Lower leg skin (tissue), 3 donors: ENCODE data around the gene DRD4.

ENCODE experiments used
- CTCF ChIP-seq, 3 donors: fragments of 450-650 bp; IDR thresholded peaks; one replicate each; pipeline ENCODE4 v1.5.1; 2016; ENCODE audit warnings: antibody characterized with exemption in 3 of 3, mild to moderate bottlenecking in 3 of 3, moderate library complexity in 2 of 3
- POLR2A ChIP-seq, 2 donors: fragments of 450-650 bp; IDR thresholded peaks; one replicate each; pipeline ENCODE4 v1.6.1; 2016 to 2017; ENCODE audit warnings: antibody characterized with exemption in 2 of 2, mild to moderate bottlenecking in 1 of 2, moderate library complexity in 1 of 2

DNA sequence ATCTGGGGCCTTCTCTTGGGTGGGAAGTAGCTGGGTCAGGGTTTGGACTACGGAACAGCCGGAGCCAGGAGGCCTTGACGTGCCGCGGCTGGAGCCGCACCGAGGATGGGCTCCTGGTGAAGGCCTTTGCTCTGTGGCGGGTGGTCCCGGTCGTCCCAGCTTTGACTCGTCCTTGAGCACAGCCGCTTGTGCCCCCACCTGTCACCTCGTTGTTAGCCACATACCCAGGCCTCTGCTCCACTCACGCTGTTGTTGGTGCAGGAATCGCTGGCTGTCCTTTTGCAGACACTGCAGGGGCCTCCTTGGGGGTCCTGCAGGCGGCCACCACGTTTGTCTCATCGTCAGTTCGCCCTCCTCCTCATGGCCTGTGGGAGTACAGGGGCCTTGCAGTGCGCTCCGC, 43.7 kb upstream of the DRD4 start:
- no peak for TF ChIP-seq POLR2A (IDR thresholded peaks at IDR 0.05)
- TF ChIP-seq CTCF (IDR thresholded peaks at IDR 0.05) = no peak
